ENCODE data around the gene ADAM23.

The ADAM23 gene

GRCh38 chr2:206443735-206444527 lies 599 bp downstream of the ADAM23 start:
- DNase-seq: no peak

GRCh38 chr2:206445948-206446347 lies 2.6 kb downstream of the ADAM23 start:
- DNase-seq: no peak

- no peak for DNase-seq
Observed at GRCh38 chr2:206452242-206452641, 8.9 kb downstream of the ADAM23 start.

DNA sequence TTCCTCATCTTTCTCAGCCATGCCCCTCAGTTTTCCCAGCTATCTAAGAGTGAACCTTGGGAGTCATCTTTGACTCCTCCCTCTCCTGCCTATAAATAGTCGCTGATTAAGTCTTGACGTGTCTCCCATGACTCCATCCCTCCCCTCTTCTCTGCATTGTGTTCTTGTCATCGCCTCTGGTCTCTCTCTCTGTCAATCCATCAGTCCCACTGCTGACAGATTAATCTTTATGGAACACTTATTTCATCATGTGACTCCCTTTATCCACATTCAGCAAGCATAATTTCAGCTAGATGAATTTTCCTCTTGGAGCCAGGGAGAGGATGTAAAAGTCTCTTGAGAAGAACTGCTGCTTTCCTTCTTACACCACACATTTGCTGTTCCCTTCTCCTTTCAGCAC lies 9.4 kb downstream of the ADAM23 start:
- no peak for DNase-seq

GRCh38 chr2:206456078-206456754 lies 12.9 kb downstream of the ADAM23 start:
- DNase-seq: no peak

- no peak for DNase-seq
Observed at GRCh38 chr2:206457188-206457634, 13.9 kb downstream of the ADAM23 start.

DNA sequence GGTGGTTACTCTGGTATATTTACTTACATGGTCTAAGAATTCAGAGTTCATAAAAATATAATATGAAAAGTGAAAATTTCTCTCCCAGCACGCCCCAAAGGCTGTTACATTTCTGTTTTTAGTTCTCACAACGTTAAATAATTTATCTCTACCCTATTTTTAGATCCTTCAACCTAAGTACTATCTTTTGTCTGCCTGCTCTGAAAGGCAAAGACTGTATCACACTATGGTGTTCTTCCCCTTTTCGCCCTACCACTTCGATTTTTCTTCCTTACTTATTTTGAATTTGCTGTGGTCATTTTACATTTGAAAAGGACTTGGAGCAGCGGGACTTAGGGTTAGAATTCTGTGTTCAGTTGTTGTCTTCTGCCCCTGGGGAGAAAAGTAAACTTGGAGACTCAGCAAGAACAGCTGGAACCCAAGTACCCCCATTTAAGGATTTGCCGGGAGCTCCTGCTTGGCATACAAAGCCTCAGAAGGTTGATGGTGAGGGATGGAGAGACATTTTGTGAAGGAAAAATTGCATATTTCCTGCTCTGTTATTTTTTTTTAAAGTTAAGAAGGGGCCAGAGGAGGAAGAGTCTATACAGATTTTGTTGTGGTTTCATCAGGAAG lies 19.0 kb downstream of the ADAM23 start:
- no peak for DNase-seq

- no peak for DNase-seq
Observed at GRCh38 chr2:206463685-206464084, 20.4 kb downstream of the ADAM23 start.

- no peak for DNase-seq
Observed at GRCh38 chr2:206464597-206464996, 21.3 kb downstream of the ADAM23 start.

DNA sequence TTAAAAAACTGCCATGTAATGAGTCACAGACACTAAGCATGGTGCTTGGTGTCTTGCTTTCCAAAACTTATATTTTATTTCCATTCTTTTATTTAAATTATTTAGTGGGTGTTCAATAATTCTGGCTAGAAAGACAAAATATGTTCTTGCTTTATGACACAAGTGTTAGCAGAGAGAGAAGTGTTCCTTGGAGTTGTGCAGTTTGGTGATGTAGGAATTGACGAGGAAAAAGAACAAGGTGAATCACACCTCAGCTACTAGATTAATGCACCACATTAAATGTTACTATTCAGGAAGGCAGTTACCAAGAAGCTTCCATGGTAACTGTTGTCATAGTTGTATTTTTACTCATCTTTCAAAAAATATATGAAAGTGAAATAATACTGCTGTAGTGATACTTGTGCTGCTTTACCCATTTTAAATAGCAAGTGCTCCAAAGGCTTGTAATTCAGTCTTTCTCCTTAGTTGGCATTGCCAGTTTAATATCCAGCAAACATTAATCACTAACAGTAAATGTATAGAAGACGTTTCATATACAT lies 28.3 kb downstream of the ADAM23 start:
- DNase-seq: no peak

DNA sequence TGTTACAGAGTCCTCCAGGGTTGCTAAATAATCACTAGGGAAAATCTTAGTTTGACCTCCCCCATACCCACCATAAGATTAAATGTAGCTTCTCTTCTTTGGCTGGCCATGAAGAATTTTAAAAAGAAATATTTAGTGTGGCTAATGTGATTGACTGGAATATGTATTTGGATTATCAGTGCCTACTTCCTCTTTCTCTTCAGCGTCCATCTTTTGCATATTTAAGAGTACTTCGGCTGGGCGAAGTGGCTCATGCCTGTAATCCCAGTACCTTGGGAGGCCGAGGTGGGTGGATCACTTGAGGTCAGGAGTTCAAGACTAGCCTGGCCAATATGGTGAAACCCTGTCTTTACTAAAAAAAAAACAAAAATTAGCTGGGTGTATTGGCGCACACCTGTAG lies 28.8 kb downstream of the ADAM23 start:
- no peak for DNase-seq

DNA sequence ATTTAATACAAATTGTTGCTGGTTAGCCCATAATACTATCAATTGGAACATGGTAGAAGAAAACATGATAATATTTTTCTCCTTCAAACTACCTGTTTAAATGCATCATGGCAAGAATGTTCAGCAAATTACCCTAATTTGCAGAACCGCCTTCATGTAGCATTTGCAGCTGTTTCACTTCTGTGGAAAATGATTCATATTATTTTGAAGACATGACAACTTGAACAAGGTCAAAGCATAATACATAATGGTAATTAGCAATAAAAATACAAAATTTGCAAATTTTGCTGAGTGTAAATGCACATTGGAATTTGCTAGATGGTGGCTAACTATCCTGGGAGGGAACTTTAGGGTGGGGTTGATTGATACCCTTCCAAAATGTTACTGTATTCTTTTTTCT lies 30.8 kb downstream of the ADAM23 start:
- no peak for DNase-seq

- DNase-seq: no peak
Observed at GRCh38 chr2:206477296-206477695, 34.0 kb downstream of the ADAM23 start.

DNA sequence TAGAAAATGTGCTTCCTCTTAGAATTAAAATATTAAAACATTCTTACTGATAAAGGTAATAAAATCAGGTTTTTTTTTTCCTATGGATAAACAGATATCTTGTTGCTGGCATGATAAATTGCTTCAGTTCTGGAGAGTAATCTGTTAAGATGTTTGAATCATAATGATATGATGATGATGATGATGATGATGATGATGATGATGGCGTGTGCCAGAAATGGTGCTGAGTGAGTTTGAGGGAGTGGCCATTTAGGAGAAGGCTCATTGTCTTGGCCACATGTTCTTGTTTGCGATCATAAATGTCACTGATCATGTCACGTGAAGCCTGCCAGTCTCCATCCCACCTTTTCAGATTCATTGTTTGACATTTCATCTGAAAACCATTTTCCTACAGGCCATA lies 35.0 kb downstream of the ADAM23 start:
- no peak for DNase-seq

- no peak for DNase-seq
Observed at GRCh38 chr2:206480161-206480560, 36.8 kb downstream of the ADAM23 start.

DNA sequence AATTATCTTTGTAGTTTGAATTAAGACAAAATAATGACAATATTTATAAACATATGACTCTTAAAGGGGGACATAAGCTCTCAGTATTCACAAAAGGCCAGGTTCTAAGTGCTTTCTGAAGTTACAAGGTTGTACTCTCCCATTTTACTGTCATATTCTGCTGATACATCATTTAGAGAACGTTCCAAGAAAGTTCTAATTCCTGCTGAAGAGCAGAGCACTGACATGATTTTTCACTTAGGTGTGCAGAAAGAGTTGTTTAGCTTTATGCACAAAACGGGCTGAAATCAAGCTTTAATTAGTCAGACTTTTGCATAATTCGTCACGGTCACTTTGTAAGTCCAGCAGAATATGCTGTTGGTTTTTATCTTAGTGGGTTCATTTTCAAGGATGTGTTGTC lies 37.3 kb downstream of the ADAM23 start:
- DNase-seq: no peak

DNA sequence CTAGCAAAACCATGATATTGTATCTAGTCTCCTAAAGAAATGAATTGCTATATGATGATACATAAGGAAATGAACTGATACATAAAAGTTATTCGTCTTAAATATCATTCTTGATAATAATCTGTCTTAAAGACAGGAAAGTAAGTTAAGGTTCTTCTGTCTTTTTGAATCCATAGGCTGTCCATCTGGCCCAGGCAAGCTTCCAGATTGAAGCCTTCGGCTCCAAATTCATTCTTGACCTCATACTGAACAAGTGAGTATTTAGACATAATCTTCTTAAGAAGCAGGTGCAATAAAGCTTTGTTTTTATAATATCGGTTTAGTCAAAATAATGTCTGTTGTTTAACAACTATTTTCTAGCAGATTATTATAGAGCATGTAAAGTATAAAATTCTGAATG lies 37.7 kb downstream of the ADAM23 start:
- DNase-seq: no peak

DNA sequence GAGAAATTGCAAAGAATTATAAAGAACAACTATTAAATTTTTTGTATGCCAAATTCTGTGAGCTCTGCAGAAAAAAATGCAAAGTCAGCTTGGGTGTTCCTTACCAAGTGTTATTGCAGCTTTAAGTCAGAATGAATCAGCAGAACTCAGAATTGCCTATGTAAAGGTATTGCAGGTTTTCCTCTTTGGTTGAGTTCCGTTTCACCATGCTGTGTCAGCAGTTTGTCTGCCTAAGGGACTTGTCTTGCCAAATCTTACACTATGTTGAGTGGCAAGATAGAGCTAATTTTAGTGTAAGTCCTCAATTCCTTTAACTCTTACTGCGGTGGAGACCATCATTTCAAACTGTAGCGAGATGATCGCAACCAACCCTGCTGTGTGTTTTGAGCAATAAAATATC lies 38.8 kb downstream of the ADAM23 start:
- no peak for DNase-seq

- no peak for DNase-seq
Observed at GRCh38 chr2:206482633-206483032, 39.3 kb downstream of the ADAM23 start.

DNA sequence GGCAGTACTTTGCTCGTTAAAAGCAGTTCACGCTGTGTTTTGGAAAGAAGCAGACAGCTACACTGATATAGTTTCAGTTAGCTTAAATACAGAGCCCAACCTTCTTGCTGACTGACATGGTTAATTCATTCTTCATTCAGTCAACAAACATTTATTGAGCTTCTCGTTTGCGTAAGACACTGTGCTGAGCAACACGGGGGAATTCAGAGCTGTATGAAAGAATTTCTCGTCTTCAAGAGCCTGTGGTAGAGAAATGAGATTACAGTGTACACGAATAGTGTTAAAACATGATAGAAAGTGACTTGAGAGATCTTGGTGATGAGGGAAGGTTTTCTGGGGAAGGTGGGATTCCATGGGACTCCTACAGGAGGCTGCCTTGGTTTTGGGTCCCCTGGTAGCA lies 44.7 kb downstream of the ADAM23 start:
- no peak for DNase-seq

DNA sequence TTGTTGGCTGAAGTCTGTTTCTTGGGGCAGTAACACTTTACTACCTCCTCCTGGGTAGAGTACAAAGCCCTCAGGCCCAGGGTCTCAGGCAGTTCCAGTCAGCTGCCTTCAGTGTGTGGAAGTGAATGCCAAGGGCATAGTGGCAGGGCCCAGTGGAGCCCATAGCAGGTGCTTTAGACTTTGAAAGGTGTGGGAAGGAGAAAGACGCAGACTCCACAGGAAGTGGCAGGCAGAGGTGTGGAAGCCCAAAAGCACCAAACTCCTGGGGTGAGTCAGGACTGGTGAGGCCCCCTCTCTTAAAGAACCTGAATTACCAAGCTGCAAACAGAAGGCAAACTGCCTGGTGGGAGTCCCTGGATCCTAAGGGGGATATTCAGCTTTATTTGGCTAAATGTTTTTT lies 45.3 kb downstream of the ADAM23 start:
- DNase-seq: no peak

DNA sequence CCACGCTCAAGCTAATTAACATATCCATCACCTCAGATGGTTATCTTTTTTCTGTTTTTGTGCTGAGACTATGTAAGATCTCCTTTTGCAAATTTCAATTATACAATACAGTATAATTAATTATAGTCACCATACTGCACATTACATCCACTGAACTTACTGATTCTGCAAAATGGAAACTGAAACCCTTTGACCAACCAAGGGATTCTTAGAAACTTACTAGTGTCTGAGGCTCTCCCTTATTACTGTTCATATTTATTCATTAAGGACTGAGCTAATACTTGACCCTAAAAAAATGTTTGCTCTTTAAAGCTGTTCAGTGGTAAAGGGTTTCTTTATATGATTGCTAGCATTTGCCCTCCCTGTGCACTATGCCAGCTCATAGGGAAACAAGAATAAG lies 50.7 kb downstream of the ADAM23 start:
- DNase-seq: no peak

DNA sequence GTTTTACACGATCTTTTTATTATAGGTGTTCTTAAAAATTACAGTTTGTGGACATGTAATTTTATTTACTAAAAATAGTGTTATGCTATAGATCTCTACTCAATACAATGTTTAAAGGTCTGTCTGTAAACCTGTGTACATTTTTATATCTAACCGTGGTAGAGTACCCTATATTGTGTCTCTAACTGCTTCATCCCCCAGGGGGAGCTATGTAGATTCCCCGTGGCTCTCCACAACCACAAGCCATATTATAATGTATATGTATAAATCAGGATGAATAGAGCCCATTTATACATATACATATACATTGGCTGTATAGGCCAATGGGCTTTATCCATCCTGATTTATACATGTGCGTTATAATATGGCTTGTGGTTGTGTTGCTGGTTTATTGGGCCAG lies 59.4 kb downstream of the ADAM23 start:
- no peak for DNase-seq

GRCh38 chr2:206511283-206511682 lies 68.0 kb downstream of the ADAM23 start:
- DNase-seq: no peak

Data from activated CD4-positive, alpha-beta T cell treated with anti-CD3 and anti-CD28 coated beads, Interleukin-2, amount 50 U/mL, for 1 hour (primary cell).